ENCODE results near the gene ABCA1.

Gene ABCA1

DNA sequence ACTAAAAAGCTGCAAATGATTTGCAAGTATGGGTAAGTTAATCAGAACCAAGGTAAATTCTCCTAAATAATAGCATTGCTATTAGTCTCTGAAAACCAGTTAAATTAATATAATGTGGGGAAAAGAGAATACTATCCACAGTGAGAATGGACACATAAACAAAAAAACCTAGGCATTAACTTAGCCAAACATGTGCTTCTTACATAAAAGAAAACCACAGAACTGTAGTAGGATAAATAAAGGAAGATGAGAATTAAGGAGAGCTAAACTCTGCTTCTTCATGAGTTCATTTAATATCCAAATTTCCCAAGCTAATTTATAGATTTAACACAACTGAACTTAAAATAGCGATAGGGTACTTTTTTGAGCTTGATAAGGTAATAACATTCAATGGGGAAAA lies 31.8 kb downstream of the ABCA1 start:
- no peak for TF ChIP-seq CTCF (conservative IDR thresholded peaks at IDR 0.05; ENCODE audit: low read depth, low read length)
- peak; percentile 15 for DNase-seq (ENCODE audit: low read depth)
- H3K4me3 ChIP-seq (ENCODE audit: low read depth, low read length), result no peak overlapping the region

GRCh38 chr9:104895572-104895971 lies 32.4 kb downstream of the ABCA1 start:
- DNase-seq (ENCODE audit: low read depth), result peak; percentile 63
- no peak overlapping the region for H3K4me3 ChIP-seq (ENCODE audit: low read depth, low read length)
- TF ChIP-seq CTCF (conservative IDR thresholded peaks at IDR 0.05; ENCODE audit: low read depth, low read length), result no peak

GRCh38 chr9:104892701-104893100 lies 35.3 kb downstream of the ABCA1 start:
- no peak for DNase-seq (ENCODE audit: low read depth)
- TF ChIP-seq CTCF (conservative IDR thresholded peaks at IDR 0.05; ENCODE audit: low read depth, low read length), result no peak
- no peak overlapping the region for H3K4me3 ChIP-seq (ENCODE audit: low read depth, low read length)

DNA sequence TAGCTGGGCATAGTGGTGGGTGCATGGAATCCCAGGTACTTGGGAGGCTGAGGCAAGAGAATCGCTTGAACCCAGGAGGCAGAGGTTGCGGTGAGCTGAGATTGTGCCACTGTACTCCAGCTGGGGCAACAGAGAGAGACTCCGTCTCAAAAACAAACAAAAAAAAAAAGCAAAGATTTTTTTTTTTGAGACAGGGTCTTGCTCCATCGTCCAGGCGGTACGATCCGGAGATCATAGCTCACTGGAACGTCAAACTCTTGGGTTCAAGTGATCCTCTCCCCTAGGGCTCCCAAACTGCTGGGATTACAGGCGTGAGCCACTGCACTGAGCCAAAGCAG lies 37.6 kb downstream of the ABCA1 start:
- DNase-seq (ENCODE audit: low read depth), result no peak
- no peak overlapping the region for H3K4me3 ChIP-seq (ENCODE audit: low read depth, low read length)
- no peak for TF ChIP-seq CTCF (conservative IDR thresholded peaks at IDR 0.05; ENCODE audit: low read depth, low read length)

- DNase-seq (ENCODE audit: low read depth), result no peak
- no peak for TF ChIP-seq CTCF (conservative IDR thresholded peaks at IDR 0.05; ENCODE audit: low read depth, low read length)
- H3K4me3 ChIP-seq (ENCODE audit: low read depth, low read length), result no peak overlapping the region
These were observed 41.9 kb downstream of the ABCA1 start for GRCh38 chr9:104885818-104886709.

DNA sequence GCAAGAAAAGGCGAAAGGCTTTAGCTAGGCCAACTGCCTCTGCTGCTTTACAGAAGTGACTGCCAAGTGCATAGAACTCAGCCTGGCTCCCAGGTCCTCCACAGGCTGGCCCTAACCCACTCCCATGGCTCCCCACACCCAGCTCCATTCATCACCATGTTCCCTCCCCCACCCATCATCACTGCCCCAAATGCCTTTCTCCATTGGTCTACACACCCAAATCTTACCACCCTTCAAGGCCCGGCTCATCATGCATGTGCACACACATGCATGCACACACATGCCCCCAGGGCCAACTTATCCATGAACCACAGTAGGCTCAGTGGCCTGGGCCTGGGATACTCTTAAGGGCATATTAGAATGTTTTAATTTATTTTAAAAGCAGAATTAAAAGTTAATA lies 44.8 kb downstream of the ABCA1 start:
- no peak overlapping the region for H3K4me3 ChIP-seq (ENCODE audit: low read depth, low read length)
- TF ChIP-seq CTCF (conservative IDR thresholded peaks at IDR 0.05; ENCODE audit: low read depth, low read length), result no peak
- DNase-seq (ENCODE audit: low read depth), result no peak

DNA sequence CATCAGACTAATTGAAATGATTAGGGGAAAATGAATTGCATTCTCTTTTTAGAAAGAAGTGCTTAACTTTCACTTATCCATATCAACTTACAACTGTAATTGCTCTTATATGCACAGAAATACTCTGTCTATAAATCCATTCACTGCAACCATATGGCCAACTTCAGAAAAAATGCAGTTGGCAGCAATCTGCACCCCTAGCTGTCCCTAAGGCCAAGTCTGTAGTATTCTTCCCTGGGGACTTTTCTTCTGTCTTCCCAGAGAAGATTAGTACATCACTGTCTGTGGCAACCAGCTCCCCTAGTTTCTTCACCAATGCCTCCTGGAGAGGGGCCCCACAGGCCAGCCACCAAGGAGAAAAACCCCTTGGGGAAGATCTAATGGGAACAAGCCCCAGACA lies 45.4 kb downstream of the ABCA1 start:
- no peak for TF ChIP-seq CTCF (conservative IDR thresholded peaks at IDR 0.05; ENCODE audit: low read depth, low read length)
- H3K4me3 ChIP-seq (ENCODE audit: low read depth, low read length), result no peak overlapping the region
- no peak for DNase-seq (ENCODE audit: low read depth)
